NCI-H82 (cell line): Measurements from ENCODE around the gene SLC29A1.

Source experiments
- DNase-seq: peaks from one replicate; lab custom pipeline; 2025; lab: John Stamatoyannopoulos, UW

The SLC29A1 gene

DNA sequence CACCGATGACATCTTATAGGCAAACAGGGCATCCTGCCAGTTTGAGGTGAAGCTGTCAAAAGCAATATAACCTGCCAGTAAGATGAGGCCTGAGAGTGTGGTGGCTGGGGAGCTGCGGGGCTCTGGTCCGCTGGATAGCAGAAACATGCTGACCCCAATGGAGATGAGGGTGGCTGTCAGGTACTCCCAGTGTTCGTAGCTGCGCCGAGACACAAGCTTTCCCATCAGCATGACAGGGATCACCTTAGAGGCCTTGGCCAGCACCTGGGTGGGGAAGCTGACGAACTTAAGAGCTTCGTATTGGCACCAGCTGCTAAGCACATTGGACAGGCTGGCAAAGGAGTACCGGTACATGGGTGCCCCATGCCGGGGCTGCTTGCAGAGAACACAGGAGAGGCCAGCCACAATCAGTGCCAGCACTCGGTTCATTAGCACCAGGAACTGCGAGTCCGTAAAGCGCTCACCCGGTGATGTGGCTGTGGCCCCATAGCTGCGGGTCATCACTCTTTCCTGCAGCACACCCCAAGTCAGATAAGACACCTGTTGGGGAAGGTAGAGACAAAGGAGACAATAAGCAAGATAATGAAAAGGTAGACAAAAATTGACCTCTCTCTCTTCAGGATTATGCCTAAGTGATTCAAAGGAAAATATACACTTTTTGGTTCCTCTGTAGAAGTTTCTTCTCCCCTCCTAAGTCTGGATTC lies 31.9 kb downstream of the SLC29A1 start:
- peak; percentile 66 for DNase-seq

DNA sequence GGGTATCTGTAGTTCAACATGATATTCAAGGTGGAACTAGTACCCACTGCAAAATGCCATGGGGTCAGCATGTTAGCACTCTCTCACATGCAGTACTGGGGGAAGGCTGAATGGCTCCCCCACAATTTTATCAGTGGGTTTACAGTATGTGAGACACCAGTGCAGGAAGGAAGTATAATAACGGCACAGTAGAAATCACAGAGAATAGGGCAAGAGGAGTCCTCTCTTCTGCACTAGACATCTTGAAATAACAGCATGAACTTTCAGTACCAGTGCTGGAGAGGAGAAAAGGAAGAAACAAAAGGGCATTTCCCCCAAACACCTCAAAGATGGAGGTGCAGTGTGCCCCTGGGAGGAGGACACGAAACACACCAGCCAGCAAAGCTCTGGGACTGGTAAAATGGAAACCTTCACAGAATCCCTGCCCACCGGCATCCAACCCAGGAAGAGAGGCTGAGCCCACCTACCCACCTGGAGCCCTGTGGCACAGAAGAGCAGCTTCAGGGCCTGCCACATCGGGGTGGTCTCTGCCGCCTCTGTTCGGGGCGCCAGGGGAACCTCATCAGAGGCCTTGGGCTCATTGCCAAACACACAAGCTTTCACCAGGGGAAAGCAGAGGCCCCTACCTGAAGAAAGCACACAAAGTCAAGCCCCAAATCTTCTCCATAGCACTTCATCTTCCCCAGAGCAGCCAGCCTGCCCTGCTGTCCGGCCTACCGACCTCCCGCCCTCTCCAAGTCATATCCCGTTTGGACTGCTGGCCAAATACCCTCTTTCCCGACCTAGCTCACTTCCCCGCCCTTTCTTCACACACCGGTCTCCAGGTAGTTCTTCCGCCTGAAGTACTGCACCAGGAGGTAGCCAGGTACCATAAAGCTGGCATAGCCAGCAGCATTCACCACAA lies 32.7 kb downstream of the SLC29A1 start:
- no peak for DNase-seq

DNA sequence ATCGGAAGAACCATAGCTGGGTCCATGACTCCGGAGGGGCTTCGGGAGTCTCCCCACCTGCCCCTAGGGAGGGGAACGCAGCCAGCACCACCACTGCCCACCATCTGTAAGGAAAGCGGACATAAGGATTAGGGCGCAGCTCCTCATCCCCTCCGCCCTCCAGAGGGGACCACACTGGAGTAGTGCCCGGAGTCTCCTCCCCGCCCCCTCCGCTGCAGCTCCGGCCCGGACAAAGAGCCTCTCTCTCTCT lies 33.3 kb downstream of the SLC29A1 start:
- no peak for DNase-seq

DNA sequence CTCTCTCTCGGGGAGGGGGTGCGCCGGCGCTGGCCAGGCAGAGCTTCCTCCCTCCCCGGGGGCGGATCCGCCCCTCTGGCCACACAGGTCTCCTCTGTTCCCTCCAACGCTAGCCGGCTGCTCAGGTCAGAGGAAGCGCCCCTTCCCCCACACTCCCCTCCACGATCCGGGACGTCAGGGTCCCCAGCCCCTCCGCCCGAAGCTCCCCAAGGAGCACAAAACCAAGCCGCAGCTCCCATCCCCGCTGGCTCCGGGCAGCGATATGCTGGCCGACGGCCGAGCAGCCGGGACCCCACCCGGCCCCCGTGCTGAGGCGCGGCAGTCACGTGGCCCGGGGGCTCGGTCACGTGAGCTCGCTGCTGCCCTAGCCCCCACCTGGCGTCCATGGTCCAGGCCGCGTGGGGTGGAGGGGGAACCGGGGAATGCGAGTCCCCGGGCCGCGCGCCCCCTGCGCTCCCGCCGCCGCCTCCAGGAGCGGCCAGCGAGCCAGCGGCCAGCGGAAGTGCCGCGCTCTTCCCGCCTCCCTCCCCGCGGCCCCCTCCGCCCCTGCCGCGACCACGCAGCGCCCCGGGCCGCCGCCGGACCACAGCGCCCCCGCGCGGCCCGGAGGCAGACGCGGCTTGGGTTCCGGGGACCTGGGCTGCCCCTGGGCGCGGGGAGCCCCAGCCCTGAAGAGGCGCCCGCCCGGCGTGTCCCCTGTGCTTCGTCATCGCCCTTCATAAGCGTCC lies 33.8 kb downstream of the SLC29A1 start, which contains the start of gene SLC35B2:
SLC35B2 (minus strand) TSS at position 504 of the 728 bp plus-strand sequence; CDS start at position 386, 118 bp downstream.
- peak; percentile 82 for DNase-seq

DNA sequence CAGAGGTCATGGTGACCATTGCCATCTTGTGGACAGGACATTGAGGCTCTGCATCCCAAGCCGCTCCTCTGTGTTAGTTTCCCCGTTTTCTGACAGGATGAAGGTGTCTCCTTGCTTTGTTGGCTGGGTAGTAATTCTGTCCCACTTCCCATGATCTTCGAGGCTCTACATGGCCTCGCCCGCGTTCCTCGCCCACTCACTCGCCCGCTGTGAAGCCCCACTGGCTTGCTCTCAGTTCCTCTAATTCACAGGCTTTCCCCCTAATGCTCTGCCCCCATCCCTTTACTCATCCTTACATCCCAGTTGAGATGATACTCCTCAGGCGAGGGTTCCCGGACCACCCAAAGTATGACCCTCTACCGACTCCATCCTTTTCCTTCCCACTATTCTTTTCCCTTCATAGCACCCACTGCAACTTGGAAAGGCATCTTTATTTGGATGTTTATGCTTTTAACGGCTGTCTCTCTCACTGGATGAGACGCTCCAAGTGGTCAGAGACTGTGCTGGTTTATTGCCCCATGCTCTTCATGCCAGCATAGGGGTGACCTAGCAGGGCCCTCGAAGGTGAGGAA lies 34.4 kb downstream of the SLC29A1 start:
- DNase-seq, result no peak

DNA sequence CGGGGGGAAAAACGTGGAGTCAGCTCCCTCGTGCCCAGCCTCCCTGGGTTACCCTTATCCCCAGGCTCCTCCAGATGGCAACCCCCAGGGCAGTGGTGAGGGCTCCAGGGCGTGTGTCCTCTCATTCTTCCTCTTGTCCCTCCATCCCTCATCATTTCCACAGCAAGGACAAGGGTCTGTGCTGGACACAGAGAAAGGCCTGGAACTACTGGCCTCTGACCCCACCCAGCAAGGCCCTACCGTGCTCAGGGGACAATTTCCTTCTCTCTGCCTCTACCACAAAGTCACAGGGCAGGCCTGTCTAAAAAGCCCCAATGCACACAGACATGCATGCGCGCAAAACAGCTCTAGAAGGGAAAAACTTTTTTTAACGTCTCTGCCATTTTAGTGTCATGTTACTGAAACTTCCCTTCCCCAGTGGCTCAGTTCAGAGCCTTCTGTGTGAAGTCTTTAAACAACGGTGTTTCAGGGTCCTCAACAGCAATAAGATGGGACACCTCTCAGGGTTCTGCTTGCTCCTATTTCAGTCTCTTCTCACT lies 35.0 kb downstream of the SLC29A1 start:
- DNase-seq, result no peak

DNA sequence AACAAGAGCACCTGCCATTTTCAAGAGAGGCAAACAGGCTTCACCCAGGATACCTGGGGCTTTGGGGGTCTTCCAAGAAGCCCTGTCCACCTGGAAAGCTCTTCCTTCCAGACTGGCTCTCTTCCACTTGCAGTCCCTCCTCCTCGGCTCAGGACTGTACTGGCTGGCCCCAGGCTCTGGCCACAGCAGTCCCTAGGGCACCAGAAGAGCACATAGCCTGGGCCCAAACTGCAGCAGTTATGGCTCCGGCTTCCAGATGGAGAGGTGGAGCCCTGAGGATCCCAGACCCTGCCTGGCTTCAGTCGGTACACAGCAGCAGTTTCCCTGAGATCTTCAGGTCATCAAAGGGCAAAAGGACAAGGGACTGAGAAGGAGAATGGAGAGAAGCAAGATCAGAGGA lies 35.5 kb downstream of the SLC29A1 start:
- no peak for DNase-seq

DNA sequence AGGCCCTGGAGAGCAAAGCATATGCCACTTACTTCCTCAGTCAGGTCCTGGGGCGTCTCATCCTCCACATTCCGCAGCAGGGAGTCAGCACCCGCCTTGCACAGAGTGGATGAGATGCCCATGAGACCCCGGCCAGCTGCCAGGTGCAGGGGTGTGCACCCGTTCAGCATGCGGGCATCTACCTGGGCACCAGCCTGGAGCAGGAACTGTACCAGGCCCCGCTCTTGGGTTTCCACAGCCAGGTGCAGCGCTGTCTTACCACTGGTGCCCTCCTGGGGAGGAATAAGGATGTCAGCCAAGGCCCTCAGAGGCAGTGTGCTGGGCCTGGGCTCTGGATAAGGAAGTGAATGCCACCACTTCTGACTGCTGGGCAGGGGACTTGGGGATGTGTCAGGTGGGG lies 36.6 kb downstream of the SLC29A1 start:
- DNase-seq, result no peak

DNA sequence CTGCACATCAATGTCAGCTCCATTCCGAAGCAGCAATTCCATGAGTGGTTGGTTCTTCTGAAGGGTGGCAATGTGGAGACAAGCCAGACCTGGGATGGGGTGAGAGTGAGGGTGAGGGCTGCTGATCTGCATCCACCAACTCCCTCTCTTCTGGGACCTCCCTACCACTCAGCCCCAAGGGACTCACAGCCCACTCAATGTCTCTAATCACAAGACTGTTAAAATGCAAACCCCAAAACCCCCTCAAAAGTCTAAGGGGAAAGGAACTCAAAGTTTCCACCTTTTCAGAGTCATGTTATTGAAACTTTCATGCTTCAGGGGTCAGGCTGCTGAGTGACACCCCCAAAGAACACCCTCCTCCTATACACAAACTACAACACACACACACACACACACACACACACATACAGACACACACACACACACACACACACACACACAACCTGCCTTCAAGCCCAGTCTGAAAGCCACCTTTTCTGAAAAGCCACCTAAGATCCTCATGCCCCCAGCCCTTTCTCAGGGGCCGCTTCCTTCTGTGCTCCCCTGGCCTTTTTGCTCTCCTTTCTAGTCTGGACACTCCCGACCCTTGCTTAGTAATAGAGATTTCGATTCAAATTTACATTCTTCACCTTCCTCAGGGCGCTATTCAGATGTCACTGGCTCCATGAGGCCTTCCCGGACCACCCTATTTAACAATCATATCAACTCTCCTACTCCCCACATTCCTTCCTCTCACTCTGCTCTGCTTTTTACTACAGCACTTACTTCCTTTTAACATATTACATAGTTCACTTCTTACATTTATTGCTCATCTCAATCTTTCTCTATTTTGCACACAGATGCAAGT lies 37.3 kb downstream of the SLC29A1 start:
- DNase-seq, result no peak

DNA sequence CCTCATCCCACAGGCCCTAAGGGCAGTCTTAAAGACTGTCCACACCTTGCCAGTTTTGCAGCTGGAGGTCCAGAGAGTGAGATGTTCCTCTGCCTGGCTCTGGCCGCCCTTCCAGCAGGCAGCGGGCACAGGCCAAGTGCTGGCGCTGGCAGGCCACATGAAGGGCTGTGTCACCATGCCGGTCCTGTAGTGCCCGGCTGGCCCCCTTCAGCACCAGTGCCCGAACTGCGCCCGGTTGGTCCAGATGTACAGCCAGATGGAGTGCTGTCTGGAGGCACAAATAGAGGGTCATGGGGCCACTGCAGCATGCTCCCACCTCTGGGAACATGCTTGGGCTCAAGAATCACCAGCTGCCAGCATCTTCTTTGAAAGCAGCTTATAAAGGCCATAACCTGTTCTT lies 38.2 kb downstream of the SLC29A1 start:
- DNase-seq, result peak; percentile 68

DNA sequence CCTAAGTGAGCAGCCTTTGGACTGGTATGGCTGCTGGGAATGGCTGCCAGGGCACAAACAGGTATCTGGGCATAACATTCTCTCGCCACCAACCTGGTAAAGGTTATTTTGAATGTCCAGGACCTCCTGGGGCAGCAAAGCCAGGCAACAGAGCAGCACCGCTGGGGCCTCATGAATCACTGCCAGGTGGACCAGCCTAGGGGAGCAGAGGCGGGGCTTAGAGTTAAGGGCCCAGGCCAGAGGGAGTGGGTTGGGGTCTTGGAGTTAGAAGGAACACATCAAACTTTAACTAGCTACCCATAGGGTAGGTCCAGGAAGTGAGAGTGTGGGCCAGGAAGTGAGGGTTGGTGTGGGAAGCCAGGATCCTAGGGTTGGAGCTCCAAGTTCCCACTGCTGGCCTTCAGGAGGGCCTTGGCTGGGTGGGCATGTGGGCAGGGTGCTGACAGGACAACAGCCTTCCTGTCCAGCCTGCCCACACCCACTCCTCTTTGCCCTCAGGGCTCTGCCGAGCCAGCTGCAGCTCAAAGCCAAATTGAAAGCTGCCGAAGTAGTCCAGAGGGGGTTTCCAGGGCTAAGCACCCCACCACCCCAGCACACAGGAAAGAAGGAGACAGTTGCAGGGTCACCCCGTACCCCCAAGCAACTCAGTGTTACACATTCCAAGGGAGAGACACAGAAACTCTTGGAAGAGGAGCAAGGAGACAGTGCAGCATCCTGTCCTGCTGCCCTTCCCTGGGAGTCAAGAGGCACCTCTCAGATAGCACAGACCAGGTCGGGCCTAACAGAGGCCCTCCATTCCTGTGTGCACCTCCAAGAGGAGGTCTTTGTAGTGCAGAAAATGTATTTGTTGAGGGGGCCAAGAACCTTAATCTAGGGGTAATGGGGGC lies 39.3 kb downstream of the SLC29A1 start:
- DNase-seq, result no peak

DNA sequence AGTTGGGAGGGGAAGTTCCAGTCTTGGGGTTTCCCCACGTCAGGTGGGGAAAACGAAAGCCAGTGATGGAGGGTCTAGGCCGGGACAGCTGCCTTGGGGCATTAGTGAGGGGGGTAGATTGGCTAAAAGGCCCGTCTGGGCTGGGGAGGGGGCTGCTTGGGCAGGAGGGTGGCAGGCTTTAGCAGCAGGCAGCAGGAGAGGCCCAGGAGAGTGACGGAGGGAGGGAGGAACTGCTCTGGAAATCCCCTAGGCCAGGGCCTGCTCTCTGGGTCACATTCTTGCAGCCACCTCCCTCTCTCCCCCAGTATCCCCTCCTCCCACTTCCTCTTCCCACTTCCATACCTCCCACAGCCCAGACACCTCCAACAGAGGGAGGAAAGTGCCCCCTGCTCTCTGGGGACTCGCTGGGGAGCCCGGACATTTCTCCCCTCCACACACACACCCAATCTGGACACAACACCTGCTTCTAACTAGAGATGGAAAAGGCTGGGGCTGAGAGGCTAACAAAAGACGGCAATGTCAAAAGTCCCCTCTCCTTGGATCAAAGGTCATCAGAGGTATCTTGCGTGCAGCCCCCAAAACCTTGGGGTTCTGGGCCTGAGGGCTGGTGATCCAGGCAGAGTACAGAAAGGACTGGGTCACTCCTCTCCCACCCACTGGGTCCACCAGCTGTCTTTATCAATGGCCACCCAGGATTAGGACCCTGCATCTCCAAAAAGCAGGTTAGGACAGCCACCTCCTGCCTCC lies 40.1 kb downstream of the SLC29A1 start:
- no peak for DNase-seq

DNA sequence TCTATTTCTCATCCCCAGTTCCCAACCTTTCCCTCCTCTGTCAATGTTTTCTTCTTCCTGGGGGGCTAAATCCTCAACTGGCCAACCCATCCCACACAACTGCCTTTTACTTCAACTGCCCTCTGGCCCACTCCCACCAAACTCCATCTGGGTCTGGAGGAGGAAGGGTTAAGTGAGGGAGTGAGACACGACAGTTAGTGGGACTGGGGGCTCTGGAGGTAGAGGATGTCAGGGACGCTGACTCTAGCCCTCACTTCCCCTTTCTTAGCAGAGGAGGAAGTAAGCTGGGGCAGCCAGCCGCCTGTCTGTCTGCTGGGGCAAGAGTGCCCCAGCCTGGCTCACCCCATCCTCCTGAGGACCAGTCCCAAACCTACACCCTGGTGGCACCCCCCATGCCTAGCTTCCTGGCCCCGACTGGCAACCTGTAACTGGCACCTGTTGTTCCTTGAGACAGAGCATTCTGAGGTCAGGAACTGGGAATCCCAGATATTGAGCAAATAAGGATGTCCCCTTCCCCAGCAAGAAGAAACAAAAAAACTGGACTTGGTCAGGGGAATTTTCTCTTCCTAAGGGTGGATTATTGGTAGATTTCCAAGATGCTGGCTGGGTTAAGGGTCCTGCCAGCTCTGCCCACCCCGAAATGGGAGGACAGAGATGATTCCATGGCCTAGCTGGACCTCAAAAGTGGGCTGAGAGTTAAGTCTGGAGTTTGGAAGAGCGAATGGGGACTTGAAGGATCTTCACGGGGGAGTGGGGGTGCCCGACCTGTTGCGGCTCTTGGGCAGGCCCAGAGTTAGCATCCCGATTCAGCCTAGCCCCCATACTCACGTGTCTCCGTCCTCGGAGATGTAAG lies 41.0 kb downstream of the SLC29A1 start:
- no peak for DNase-seq

DNA sequence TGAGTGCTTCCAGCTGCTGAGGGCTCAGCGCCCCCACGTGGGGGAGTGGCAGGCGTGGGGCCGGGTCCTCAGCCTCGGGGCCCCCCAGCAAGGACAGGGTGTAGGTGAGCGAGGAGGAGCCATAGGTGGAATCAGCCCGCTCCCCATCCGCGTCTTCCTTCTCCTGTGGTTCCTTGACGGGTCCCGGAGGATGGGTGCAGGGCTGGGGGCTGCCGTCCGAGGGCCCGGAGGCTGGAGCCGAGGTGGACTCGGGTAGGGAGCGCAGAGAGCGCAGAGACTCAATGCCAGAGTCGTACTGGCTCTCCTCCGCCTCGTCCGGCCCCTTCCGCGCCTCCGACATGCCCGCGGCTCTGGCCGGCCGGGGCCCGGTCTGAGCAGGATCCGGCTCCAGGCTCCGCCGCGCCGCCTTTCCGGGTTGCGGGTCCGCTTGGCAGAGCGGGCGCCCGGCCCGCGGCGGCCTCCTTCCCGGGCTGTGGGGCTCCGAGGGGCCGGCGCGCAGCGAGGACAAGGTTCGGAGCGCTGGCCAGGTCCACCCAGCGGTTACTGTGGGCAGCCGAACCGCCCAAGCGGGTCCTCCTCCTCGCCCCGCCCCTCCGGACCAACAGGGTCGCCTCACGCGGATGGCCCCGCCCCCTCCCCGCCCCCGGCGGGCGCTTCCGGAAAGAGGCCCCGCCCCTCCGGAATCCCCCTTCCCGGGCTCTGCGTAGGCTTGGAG lies 41.8 kb downstream of the SLC29A1 start, which contains the start of gene NFKBIE:
NFKBIE (minus strand) TSS at position 545 of the 715 bp plus-strand sequence; CDS start at position 340, 205 bp downstream.
- peak; percentile 95 for DNase-seq

DNA sequence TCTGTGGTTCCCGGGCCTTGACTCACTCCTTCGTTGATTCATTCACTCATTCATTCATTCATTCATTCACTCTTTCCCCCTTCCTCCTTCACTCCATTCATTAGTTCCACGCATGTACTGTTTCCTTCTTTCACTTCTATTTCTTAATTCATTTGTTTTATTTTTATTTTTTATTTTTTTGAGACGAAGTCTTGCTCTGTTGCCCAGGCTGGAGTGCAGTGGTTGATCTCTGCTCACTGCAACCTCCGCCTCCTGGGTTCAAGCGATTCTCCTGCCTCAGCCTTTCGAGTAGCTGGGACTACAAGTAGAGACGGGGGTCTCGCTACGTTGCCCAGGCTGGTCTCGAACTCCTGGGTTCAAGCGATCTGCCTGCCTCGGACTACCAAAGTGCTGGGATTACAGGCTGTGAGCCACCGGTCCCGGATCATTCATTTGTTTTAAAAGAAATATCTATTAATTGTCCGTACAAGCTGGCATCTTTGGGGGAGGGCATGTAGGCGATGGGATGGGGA lies 42.4 kb downstream of the SLC29A1 start:
- no peak for DNase-seq

DNA sequence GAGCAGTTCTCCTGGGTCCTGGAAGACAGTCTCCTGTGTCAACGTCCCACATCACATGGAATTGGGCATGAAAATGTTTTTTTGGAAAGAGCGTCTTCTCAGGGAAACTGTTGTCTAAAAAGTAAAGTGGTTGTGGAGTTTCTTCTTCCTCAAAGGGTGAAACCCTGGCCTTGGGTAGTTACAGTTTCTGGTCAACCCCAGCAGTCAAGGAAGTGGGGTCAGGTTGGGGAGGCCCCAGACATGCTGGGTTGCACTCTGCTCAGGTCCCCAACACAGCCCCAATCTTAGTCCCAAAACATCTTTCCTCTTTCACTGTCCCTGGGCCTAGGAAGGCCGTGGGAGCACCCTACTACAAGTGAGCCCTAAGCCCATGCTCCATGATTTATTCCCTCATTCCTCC lies 43.0 kb downstream of the SLC29A1 start:
- DNase-seq, result no peak

DNA sequence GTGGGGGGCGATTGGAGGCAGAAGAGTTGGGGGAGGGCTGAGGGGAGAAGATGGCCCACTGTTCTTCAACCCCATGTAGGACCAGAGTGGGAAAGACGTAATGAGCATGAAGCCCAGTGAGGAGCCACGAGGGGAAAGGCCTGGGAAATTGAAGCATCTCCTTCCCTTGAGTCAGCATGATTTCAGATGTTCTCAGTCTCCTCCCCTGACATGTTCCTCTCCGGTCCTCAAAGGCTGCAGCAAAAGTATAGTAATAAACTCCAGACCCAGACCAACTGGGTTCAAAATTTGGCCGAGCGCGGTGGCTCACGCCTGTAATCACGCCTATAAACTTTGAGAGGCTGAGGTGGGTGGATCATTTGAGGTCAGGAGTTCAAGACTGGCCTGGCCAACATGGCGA lies 43.9 kb downstream of the SLC29A1 start:
- DNase-seq, result no peak
